H1 (cell line): Measurements from ENCODE around the gene COL16A1. TPM values are rescaled to one million over a fixed set of nuclear protein-coding genes. Genes with fewer than 3 reads are reported as not detected.
A peak's percentile ranks its signal among the peaks of the same experiment; 100 is the strongest.

Source experiments
- CTCF ChIA-PET: fragments of 300-600 bp; sonication (Branson Sonifier 250); formaldehyde crosslinking; loops from one replicate; lab custom pipeline; 2021; ENCODE audit not compliant: partially characterized antibody; lab: Charles Lee
- POLR2A ChIA-PET: fragments of 300-600 bp; sonication (Branson Sonifier 250); formaldehyde crosslinking; loops from one replicate; lab custom pipeline; 2021; ENCODE audit warnings: inconsistent platforms; ENCODE audit not compliant: partially characterized antibody; lab: Charles Lee
- DNase-seq, 2 experiments: peaks; one replicate each; pipeline versions ENCODE4 v3.0.0 to v3.0.0-alpha.2; 2010 to 2022; ENCODE audit warnings: low spot score in 2 of 2, low read depth in 1 of 2, mixed read lengths in 1 of 2
- FAIRE-seq: peaks from 2 replicates; lab custom pipeline; 2011; peaks lifted over from hg19 to GRCh38; lab: Jason Lieb, UNC
- H2AFZ ChIP-seq: 2 replicates; pipeline ENCODE4 v1.8.1; 2012; ENCODE audit warnings: low read length, inconsistent platforms
- H2AK5ac ChIP-seq: 2 replicates; pipeline ENCODE4 v1.6.1; 2013; ENCODE audit warnings: low read depth, low read length
- H2BK120ac ChIP-seq: replicated peaks from 2 replicates; pipeline ENCODE3; 2013; ENCODE audit warnings: low read depth, low read length, inconsistent platforms
- H2BK12ac ChIP-seq: 2 replicates; pipeline ENCODE4 v1.6.1; 2013; ENCODE audit warnings: low read depth, low read length
- H2BK15ac ChIP-seq: 2 replicates; pipeline ENCODE4 v1.6.1; 2013; ENCODE audit warnings: low read length
- H2BK20ac ChIP-seq: 2 replicates; pipeline ENCODE4 v1.6.1; 2013; ENCODE audit warnings: low read length
- H2BK5ac ChIP-seq: 2 replicates; pipeline ENCODE4 v1.6.1; 2013; ENCODE audit warnings: low read depth, low read length
- H3K14ac ChIP-seq: 2 replicates; pipeline ENCODE4 v1.6.1; 2013; ENCODE audit warnings: inconsistent platforms; ENCODE audit not compliant: insufficient read length
- H3K18ac ChIP-seq: 2 replicates; pipeline ENCODE4 v1.6.1; 2013; ENCODE audit warnings: low read length; ENCODE audit errors: extremely low read depth
- H3K23ac ChIP-seq: 2 replicates; pipeline ENCODE4 v1.6.1; 2013; ENCODE audit warnings: inconsistent platforms; ENCODE audit not compliant: insufficient read length
- H3K23me2 ChIP-seq: 2 replicates; pipeline ENCODE4 v1.6.1; 2013; ENCODE audit warnings: low read depth, low read length
- H3K27ac ChIP-seq: 2 replicates; pipeline ENCODE4 v1.6.1; 2011; ENCODE audit warnings: low read depth, low read length, inconsistent platforms
- H3K27me3 ChIP-seq, 4 experiments: replicated peaks in 1 of 4; 1 replicate in 1 of 4; 2 replicates in 3 of 4; pipeline versions ENCODE4 v1.6.1 to v1.8.1; 2011 to 2013; ENCODE audit warnings: low read length in 3 of 4, mild to moderate bottlenecking in 3 of 4, inconsistent platforms in 2 of 4, mixed read lengths in 2 of 4, moderate library complexity in 1 of 4; ENCODE audit not compliant: control insufficient read depth in 3 of 4, insufficient read depth in 3 of 4; ENCODE audit errors: extremely low read depth in 1 of 4
- H3K36me3 ChIP-seq, 4 experiments: 2 replicates each; pipeline versions ENCODE4 v1.6.1 to v1.8.1; 2011 to 2013; ENCODE audit warnings: mild to moderate bottlenecking in 4 of 4, low read length in 3 of 4, moderate library complexity in 2 of 4, control low read depth in 1 of 4, inconsistent platforms in 1 of 4; ENCODE audit not compliant: insufficient read depth in 4 of 4, control insufficient read depth in 2 of 4
- H3K4ac ChIP-seq: replicated peaks from 2 replicates; pipeline ENCODE3; 2013; ENCODE audit warnings: low read length, low read depth, mixed read lengths, inconsistent platforms; ENCODE audit not compliant: insufficient read length
- H3K4me1 ChIP-seq, 4 experiments: replicated peaks in 1 of 4; 1 replicate in 1 of 4; 2 replicates in 3 of 4; pipeline versions ENCODE4 v1.6.1 to v1.8.1; 2011 to 2013; ENCODE audit warnings: low read length in 3 of 4, inconsistent platforms in 2 of 4, mixed read lengths in 1 of 4; ENCODE audit not compliant: insufficient read depth in 4 of 4, control insufficient read depth in 3 of 4
- H3K4me2 ChIP-seq, 2 experiments: 2 replicates each; pipeline versions ENCODE4 v1.6.1 to v1.8.1; 2011 to 2013; ENCODE audit warnings: low read depth in 2 of 2, low read length in 2 of 2, control low read depth in 1 of 2, inconsistent platforms in 1 of 2, mild to moderate bottlenecking in 1 of 2; ENCODE audit not compliant: insufficient read depth in 1 of 2
- H3K4me3 ChIP-seq, 4 experiments: fragments of 200-600, 300-600 bp in 1 of 4; sonication (generic), shearing (Covaris generic), sonication (Bioruptor Twin) in 1 of 4; 2 replicates each; pipeline versions ENCODE4 v1.5.1 to v1.8.1; 2011 to 2016; ENCODE audit warnings: low read length in 4 of 4, low read depth in 3 of 4, control low read depth in 2 of 4, inconsistent platforms in 2 of 4, mild to moderate bottlenecking in 2 of 4, mixed read lengths in 1 of 4, moderate library complexity in 1 of 4; ENCODE audit not compliant: insufficient read depth in 2 of 4; ENCODE audit errors: extremely low read depth in 1 of 4
- H3K56ac ChIP-seq: replicated peaks from 2 replicates; pipeline ENCODE3; 2013; ENCODE audit warnings: low read depth, mild to moderate bottlenecking, mixed read lengths, low read length, inconsistent platforms; ENCODE audit not compliant: insufficient read length
- H3K79me1 ChIP-seq: 2 replicates; pipeline ENCODE4 v1.6.1; 2013; ENCODE audit warnings: low read depth, low read length, control low read depth
- H3K79me2 ChIP-seq, 2 experiments: 2 replicates each; pipeline versions ENCODE4 v1.6.1 to v1.8.1; 2012 to 2013; ENCODE audit warnings: low read length in 2 of 2, mild to moderate bottlenecking in 2 of 2, inconsistent platforms in 1 of 2; ENCODE audit not compliant: insufficient read depth in 2 of 2, control insufficient read depth in 1 of 2
- H3K9ac ChIP-seq, 4 experiments: replicated peaks in 1 of 4; 1 replicate in 1 of 4; 2 replicates in 3 of 4; pipeline versions ENCODE4 v1.6.1 to v1.8.1; 2011 to 2013; ENCODE audit warnings: low read depth in 3 of 4, low read length in 3 of 4, control low read depth in 2 of 4, mild to moderate bottlenecking in 2 of 4, moderate library complexity in 2 of 4, inconsistent platforms in 1 of 4; ENCODE audit errors: extremely low read depth in 1 of 4
- H3K9me3 ChIP-seq, 2 experiments: 2 replicates each; pipeline versions ENCODE4 v1.6.1 to v1.8.1; 2012 to 2013; ENCODE audit warnings: mild to moderate bottlenecking in 2 of 2, moderate library complexity in 2 of 2, control low read depth in 1 of 2, inconsistent platforms in 1 of 2, low read depth in 1 of 2, low read length in 1 of 2, mixed read lengths in 1 of 2; ENCODE audit not compliant: insufficient read depth in 2 of 2
- H4K20me1 ChIP-seq, 2 experiments: replicated peaks in 1 of 2; 2 replicates each; pipeline versions ENCODE3 to v1.8.1; 2011 to 2013; ENCODE audit warnings: inconsistent platforms in 2 of 2, low read length in 2 of 2, mild to moderate bottlenecking in 1 of 2; ENCODE audit not compliant: insufficient read depth in 2 of 2, control insufficient read depth in 1 of 2
- H4K5ac ChIP-seq: 2 replicates; pipeline ENCODE4 v1.6.1; 2013; ENCODE audit warnings: low read length, low read depth, mixed read lengths, inconsistent platforms; ENCODE audit not compliant: insufficient read length
- H4K8ac ChIP-seq: 2 replicates; pipeline ENCODE4 v1.8.0; 2013; ENCODE audit warnings: mild to moderate bottlenecking, moderate library complexity, low read length, inconsistent platforms; ENCODE audit not compliant: insufficient read depth; ENCODE audit errors: extremely low read depth
- H4K91ac ChIP-seq: replicated peaks from 2 replicates; pipeline ENCODE3; 2013; ENCODE audit warnings: low read length, mixed read lengths, inconsistent platforms; ENCODE audit not compliant: insufficient read length
- CEBPB ChIP-seq: IDR thresholded peaks from 2 replicates; pipeline ENCODE4 v1.6.1; 2012; ENCODE audit warnings: low read depth, low read length
- CHD2 ChIP-seq: IDR thresholded peaks from 2 replicates; pipeline ENCODE4 v1.6.1; 2012; ENCODE audit warnings: low read length, improper control_type of control experiment
- WGBS, 2 experiments: shearing (Covaris generic) in 1 of 2; methylation state at CpG; one replicate each; pipeline versions ENCODE4 v1.1.6 to v1.1.7; 2013 to 2015; ENCODE audit warnings: low lambda C conversion rate in 2 of 2, mixed read lengths in 2 of 2, inconsistent platforms in 1 of 2, low coverage in 1 of 2, missing lambda C conversion rate in 1 of 2; ENCODE audit not compliant: insufficient replicate concordance in 2 of 2, insufficient coverage in 1 of 2, insufficient read length in 1 of 2; ENCODE audit errors: extremely low coverage in 1 of 2, missing lambda C conversion rate in 1 of 2; 5-methylcytosine and 5-hydroxymethylcytosine counted together
- polyA plus RNA-seq, 7 experiments: library from polyadenylated mRNA; depleted of rRNA in 3 of 7; stranded (reverse) in 5 of 7; unstranded in 2 of 7; fragments of >200 nt in 5 of 7; fragments of 200-250 nt in 2 of 7; gene quantifications; 1 replicate in 5 of 7; 2 replicates in 1 of 7; 4 replicates in 1 of 7; pipeline versions ENCODE4 v1.2.1 to v1.2.3, GENCODE V29; 2011 to 2013; ENCODE audit warnings: missing spikeins in 2 of 7, mixed read lengths in 2 of 7
- total RNA-seq: library from RNA; stranded (reverse); fragmentation: NEBNext Ultra II Directional; extraction: Animal tissue kit (Norgen Biotek cat#: 25700); gene quantifications from 2 replicates; pipeline ENCODE4 v1.2.1, GENCODE V29; 2021

The COL16A1 gene
- total and polyA plus RNA-seq, 2 of the 8 experiments (the other 6 are each of a cell fraction or from before 2014, with no cell fraction given): 2.0 to 10.5 TPM

- Histone ChIP-seq H3K56ac (no peak overlapping the region), H4K91ac (no peak overlapping the region), H4K20me1 (no peaks in the 10 kb centered on the region), H3K9me3 (no peaks in the 10 kb centered on the region), H3K27me3 (no peaks in the 10 kb centered on the region), H3K9ac (no peak overlapping the region), H3K4me2 (no peak overlapping the region), H2BK12ac (no peak overlapping the region), H3K23me2 (no peaks in the 10 kb centered on the region), H3K36me3 (no peaks in the 10 kb centered on the region), H3K18ac (no peak overlapping the region), H2AFZ (no peak overlapping the region), H3K79me2 (no peaks in the 10 kb centered on the region), H3K79me1 (no peaks in the 10 kb centered on the region), H3K23ac (no peak overlapping the region), H2BK15ac (no peak overlapping the region), H3K4me1 (no peaks in the 10 kb centered on the region), H2BK20ac (no peak overlapping the region), H2BK5ac (no peak overlapping the region), H3K4ac (no peak overlapping the region), H3K14ac (no peak overlapping the region), H2BK120ac (no peak overlapping the region), H4K5ac (no peak overlapping the region), H2AK5ac (no peak overlapping the region), H3K27ac (no peak overlapping the region), H4K8ac (no peak overlapping the region), H3K4me3 (no peak overlapping the region)
- 88% methylated on average over 5 of the region's 5 CpGs; no CpG with 5 or more reads in 1 of the 2 experiments for WGBS, 2 experiments
- TF ChIP-seq CHD2 (no peak), CEBPB (no peak)
- CTCF ChIA-PET: interaction anchor here (0.6 to 1.7 kb wide), 3 partner anchors 10 to 39 kb away, joined by 3 to 5 read pairs (median 3); partner anchors contain the start of gene HCRTR1
- POLR2A ChIA-PET: no interaction called here
- no peak for FAIRE-seq
- DNase-seq: peak in 1 of 2 experiments; percentile 22
Observed at GRCh38 chr1:31607360-31607759, 96.5 kb downstream of the COL16A1 start.
